Thyroid gland (tissue), 4 donors: ENCODE results near the gene KATNAL1. TPM values are rescaled to one million over a fixed set of nuclear protein-coding genes. Genes with fewer than 3 reads are reported as not detected.

Source experiments
- DNase-seq, 2 donors: peaks; one replicate each; pipeline ENCODE4 v3.0.0-alpha.2; 2019
- H3K27ac ChIP-seq, 3 donors: fragments of 200-600 bp; sonication (generic); 1 replicate in 2 of 3; 2 replicates in 1 of 3; pipeline ENCODE4 v1.5.1; 2016 to 2019; ENCODE audit warnings: mild to moderate bottlenecking in 1 of 3, moderate library complexity in 1 of 3
- H3K27me3 ChIP-seq: fragments of 200-600 bp; sonication (generic); one replicate; pipeline ENCODE4 v1.5.1; 2019
- H3K36me3 ChIP-seq, 2 donors: fragments of 200-600 bp; sonication (generic); one replicate each; pipeline ENCODE4 v1.5.1; 2016 to 2019
- H3K4me1 ChIP-seq, 2 donors: fragments of 200-600 bp; sonication (generic); one replicate each; pipeline ENCODE4 v1.5.1; 2017 to 2019
- H3K4me3 ChIP-seq, 3 donors: fragments of 200-600 bp; sonication (generic); replicated peaks in 1 of 3; 1 replicate in 2 of 3; 2 replicates in 1 of 3; pipeline ENCODE4 v1.5.1; 2016; ENCODE audit warnings: mild to moderate bottlenecking in 1 of 3
- H3K9me3 ChIP-seq: fragments of 200-600 bp; sonication (generic); one replicate; pipeline ENCODE4 v1.5.1; 2017
- POLR2A ChIP-seq, 2 donors: fragments of 450-650 bp; IDR thresholded peaks; one replicate each; pipeline ENCODE4 v1.6.1; 2017; ENCODE audit warnings: antibody characterized with exemption in 2 of 2, mild to moderate bottlenecking in 2 of 2, moderate library complexity in 1 of 2
- WGBS, 2 donors: methylation state at CpG; one replicate each; pipeline ENCODE4 v1.1.5; 2017; 5-methylcytosine and 5-hydroxymethylcytosine counted together
- intact Hi-C: fragments of 100-400 bp; cut with DNase I; formaldehyde crosslinking; loops from one replicate; pipeline ENCODE4 v1.15.1; 2023
- total RNA-seq, 4 donors: library from RNA; depleted of rRNA; stranded (reverse); fragments of >200 nt; gene quantifications; one replicate each; pipeline ENCODE4 v1.2.3, GENCODE V29; 2016
- TF ChIP-seq, protein P1 (sequence below), 6 experiments: fragments of 200-600 bp in 3 of 6; fragments of 450-650 bp in 3 of 6; sonication (generic) in 3 of 6; IDR thresholded peaks; one replicate each; pipeline ENCODE4 v1.5.1; 2016 to 2019; ENCODE audit warnings: antibody characterized with exemption in 6 of 6, mild to moderate bottlenecking in 2 of 6, inconsistent platforms in 1 of 6, moderate library complexity in 1 of 6

KATNAL1 gene
- total RNA-seq, 4 donors from 2014 or later = 8.0 to 25.7 (median 9.5) TPM

GRCh38 chr13:30318026-30318425 lies 10.7 kb upstream of the KATNAL1 start:
- Histone ChIP-seq H3K4me3 (no peak overlapping the region), H3K9me3 (no peaks in the 10 kb centered on the region), H3K27ac (no peak overlapping the region), H3K27me3 (no peaks in the 10 kb centered on the region), H3K4me1 (no peaks in the 10 kb centered on the region), H3K36me3 (no peaks in the 10 kb centered on the region)
- no peak for DNase-seq
- 85 to 95% methylated on average over 1 of the region's 1 CpG for WGBS, 2 donors
- intact Hi-C loops = no loop called here
- TF ChIP-seq, protein P1, sequence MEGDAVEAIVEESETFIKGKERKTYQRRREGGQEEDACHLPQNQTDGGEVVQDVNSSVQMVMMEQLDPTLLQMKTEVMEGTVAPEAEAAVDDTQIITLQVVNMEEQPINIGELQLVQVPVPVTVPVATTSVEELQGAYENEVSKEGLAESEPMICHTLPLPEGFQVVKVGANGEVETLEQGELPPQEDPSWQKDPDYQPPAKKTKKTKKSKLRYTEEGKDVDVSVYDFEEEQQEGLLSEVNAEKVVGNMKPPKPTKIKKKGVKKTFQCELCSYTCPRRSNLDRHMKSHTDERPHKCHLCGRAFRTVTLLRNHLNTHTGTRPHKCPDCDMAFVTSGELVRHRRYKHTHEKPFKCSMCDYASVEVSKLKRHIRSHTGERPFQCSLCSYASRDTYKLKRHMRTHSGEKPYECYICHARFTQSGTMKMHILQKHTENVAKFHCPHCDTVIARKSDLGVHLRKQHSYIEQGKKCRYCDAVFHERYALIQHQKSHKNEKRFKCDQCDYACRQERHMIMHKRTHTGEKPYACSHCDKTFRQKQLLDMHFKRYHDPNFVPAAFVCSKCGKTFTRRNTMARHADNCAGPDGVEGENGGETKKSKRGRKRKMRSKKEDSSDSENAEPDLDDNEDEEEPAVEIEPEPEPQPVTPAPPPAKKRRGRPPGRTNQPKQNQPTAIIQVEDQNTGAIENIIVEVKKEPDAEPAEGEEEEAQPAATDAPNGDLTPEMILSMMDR (IDR thresholded peaks at IDR 0.05) = no peak
- no peak for TF ChIP-seq POLR2A (IDR thresholded peaks at IDR 0.05)

- no peaks in the 10 kb centered on the region for H3K9me3 ChIP-seq
- 94 to 98% methylated on average over 2 of the region's 2 CpGs for WGBS, 2 donors
- intact Hi-C loops = no loop called here
- no peaks in the 10 kb centered on the region for H3K36me3 ChIP-seq
- H3K27me3 ChIP-seq = no peaks in the 10 kb centered on the region
- H3K4me1 ChIP-seq = no peaks in the 10 kb centered on the region
- DNase-seq = no peak
- no peak for TF ChIP-seq POLR2A (IDR thresholded peaks at IDR 0.05)
- TF ChIP-seq, protein P1 (IDR thresholded peaks at IDR 0.05) = no peak
- H3K27ac ChIP-seq = no peak overlapping the region
- no peak overlapping the region for H3K4me3 ChIP-seq
These were observed 7.2 kb upstream of the KATNAL1 start for GRCh38 chr13:30314562-30314961.

- DNase-seq = no peak
- no peaks in the 10 kb centered on the region for H3K36me3 ChIP-seq
- H3K4me1 ChIP-seq = no peaks in the 10 kb centered on the region
- intact Hi-C loops = no loop called here
- TF ChIP-seq POLR2A (IDR thresholded peaks at IDR 0.05) = no peak
- TF ChIP-seq, protein P1 (IDR thresholded peaks at IDR 0.05) = no peak
- H3K27ac ChIP-seq = no peak overlapping the region
- H3K4me3 ChIP-seq = no peak overlapping the region
- H3K27me3 ChIP-seq = no peaks in the 10 kb centered on the region
- H3K9me3 ChIP-seq = no peaks in the 10 kb centered on the region
- 94 to 96% methylated on average over 2 of the region's 2 CpGs for WGBS, 2 donors
These were observed 6.7 kb upstream of the KATNAL1 start for GRCh38 chr13:30314069-30314468.

DNA sequence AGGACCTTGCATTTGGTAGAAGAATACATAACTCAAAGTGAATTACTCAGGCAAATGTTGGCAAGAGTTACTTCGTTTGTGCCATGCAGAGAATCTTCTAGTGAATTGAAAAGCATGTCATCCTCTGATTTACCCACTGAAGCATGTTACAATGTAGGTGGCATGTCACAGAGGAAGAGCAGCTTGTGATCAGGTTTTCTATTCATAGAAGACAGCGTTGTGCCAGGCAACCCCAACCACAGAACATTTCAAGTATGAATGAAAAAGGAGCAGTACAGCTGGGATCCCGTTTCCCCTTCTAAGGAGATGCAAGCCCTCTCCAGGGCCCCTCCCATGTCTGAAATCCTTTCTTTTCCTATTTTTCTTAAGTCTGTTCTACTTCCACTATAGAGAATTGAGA lies 6.0 kb upstream of the KATNAL1 start:
- no peak overlapping the region for H3K27ac ChIP-seq
- intact Hi-C loops = no loop called here
- TF ChIP-seq, protein P1 (IDR thresholded peaks at IDR 0.05) = no peak
- no peak for TF ChIP-seq POLR2A (IDR thresholded peaks at IDR 0.05)
- no peaks in the 10 kb centered on the region for H3K9me3 ChIP-seq
- no peak for DNase-seq
- no peak overlapping the region for H3K4me3 ChIP-seq
- no peaks in the 10 kb centered on the region for H3K27me3 ChIP-seq
- H3K36me3 ChIP-seq = no peaks in the 10 kb centered on the region
- 49 to 72% methylated on average over 3 of the region's 3 CpGs for WGBS, 2 donors
- H3K4me1 ChIP-seq = peaks cover 0 to 1% of the 10 kb centered on the region in 2 donors

DNA sequence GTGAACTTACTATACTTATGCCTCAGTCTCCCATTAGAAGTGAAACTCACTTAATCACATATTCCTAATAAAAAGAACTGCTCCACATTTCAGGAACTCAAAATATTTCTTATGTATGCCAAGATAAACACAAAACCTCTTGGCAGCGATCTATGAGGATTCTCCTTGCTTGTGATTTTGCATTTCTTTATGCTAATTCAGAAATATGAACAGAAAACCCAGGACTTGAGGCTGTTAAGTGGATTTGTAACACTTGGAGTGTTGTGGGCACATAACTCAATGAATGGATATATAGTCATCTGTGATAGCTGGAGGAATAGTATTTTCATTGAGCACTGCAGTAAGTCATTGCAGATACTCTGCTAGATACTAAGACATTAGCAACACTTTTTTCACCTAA lies 5.6 kb upstream of the KATNAL1 start:
- intact Hi-C loops = no loop called here
- WGBS, 2 donors = 54 to 68% methylated on average over 1 of the region's 1 CpG
- TF ChIP-seq POLR2A (IDR thresholded peaks at IDR 0.05) = no peak
- TF ChIP-seq, protein P1 (IDR thresholded peaks at IDR 0.05) = no peak
- H3K36me3 ChIP-seq = no peaks in the 10 kb centered on the region
- no peak overlapping the region for H3K27ac ChIP-seq
- no peak for DNase-seq
- no peak overlapping the region for H3K4me3 ChIP-seq
- no peaks in the 10 kb centered on the region for H3K9me3 ChIP-seq
- no peaks in the 10 kb centered on the region for H3K27me3 ChIP-seq
- peaks cover 2 to 5% of the 10 kb centered on the region in 2 donors for H3K4me1 ChIP-seq
